Measurements from ENCODE around the gene ABCB4. TPM values are rescaled to one million over a fixed set of nuclear protein-coding genes. Genes with fewer than 3 reads are reported as not detected.
A peak's percentile ranks its signal among the peaks of the same experiment; 100 is the strongest.

ABCB4 gene
- total RNA-seq, 1 donor from 2014 or later: under 0.01 TPM

DNA sequence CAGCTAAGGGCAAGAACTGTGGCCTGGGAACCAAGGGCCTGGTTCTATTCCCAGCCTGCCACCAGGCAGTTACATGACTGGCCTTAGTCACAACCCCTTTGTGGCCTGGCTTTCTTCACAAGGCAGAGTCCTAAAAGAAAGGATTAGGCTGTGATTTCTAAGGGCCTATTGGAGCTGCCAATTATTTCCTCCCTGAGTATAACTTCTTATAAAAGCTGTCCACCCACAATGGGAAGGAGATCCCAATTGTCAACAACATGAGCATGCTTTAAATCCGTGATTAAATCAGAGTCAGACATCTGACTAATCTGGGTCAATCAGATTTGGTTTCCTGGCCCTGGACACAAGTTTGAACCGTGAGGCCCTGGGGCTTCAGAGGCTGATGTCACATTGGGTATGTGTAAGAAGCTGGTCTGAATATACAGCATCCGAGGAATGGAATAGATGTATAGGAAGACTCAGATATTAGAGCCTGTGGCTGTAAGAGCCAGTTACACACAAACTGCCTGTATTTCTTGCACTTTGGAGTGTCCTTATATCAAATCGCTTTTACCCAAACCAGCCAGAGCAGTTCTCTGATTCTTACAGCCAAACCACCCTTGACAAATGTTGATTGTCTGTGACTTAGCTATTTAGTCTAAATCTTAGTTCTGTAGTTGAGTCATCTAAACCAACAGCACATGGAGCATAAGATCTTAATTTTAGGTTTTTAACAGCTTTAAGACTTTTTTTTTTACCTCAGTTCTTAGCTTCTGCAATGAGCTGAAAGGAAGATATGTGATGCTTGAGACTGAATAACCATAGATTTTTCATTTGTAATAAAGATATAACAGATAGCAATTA is 61.3 kb downstream of the ABCB4 start:
- no peak overlapping the region for H3K4me3 ChIP-seq (ENCODE audit: low read length in 3 of 3)
- no peaks in the 10 kb centered on the region for H3K9me3 ChIP-seq (ENCODE audit: control insufficient read depth in 3 of 3, low read length in 3 of 3)
- peak overlapping the region in 1 of 3 donors; percentile 1 for H3K9ac ChIP-seq (ENCODE audit: low read depth in 1 of 3, low read length in 3 of 3)
- H3K27ac ChIP-seq (ENCODE audit: low read depth, low read length): peak overlapping the region; percentile 86
- H3K4me1 ChIP-seq (ENCODE audit: control insufficient read depth in 3 of 3, insufficient read depth in 3 of 3, low read length in 3 of 3): peaks cover 8 to 27% (median 19%) of the 10 kb centered on the region in 3 donors
- H3K27me3 ChIP-seq (ENCODE audit: control insufficient read depth in 3 of 3, insufficient read depth in 3 of 3, low read length in 3 of 3): no peaks in the 10 kb centered on the region
- H3K36me3 ChIP-seq (ENCODE audit: control insufficient read depth in 3 of 3, insufficient read depth in 3 of 3, low read length in 3 of 3): no peaks in the 10 kb centered on the region

DNA sequence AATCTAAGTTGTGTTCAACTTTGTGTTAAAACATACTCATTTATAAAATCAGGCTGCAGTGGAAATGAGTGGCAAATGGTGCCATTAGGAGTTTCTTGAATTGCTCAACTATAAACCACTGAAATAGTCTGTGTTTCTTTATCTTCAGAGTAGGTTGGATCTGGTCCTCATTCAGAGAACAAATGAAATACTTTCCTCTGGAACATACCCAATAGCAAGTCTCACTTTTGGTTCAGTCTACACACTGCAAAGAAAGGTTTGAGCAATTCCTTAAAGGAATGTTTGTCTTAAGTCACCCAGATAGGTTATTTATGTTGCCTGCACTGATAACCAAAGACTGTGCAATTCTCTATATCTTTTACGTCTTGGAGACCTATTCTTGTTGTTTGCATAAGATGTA is 62.5 kb downstream of the ABCB4 start:
- Histone ChIP-seq H3K9ac (ENCODE audit: low read depth in 1 of 3, low read length in 3 of 3) (no peak overlapping the region), H3K36me3 (ENCODE audit: control insufficient read depth in 3 of 3, insufficient read depth in 3 of 3, low read length in 3 of 3) (peaks cover 0 to 1% (median 0%) of the 10 kb centered on the region in 3 donors), H3K4me1 (ENCODE audit: control insufficient read depth in 3 of 3, insufficient read depth in 3 of 3, low read length in 3 of 3) (peaks cover 8 to 27% (median 19%) of the 10 kb centered on the region in 3 donors), H3K4me3 (ENCODE audit: low read length in 3 of 3) (no peak overlapping the region), H3K9me3 (ENCODE audit: control insufficient read depth in 3 of 3, low read length in 3 of 3) (no peaks in the 10 kb centered on the region), H3K27ac (ENCODE audit: low read depth, low read length) (peak overlapping the region; percentile 86), H3K27me3 (ENCODE audit: control insufficient read depth in 3 of 3, insufficient read depth in 3 of 3, low read length in 3 of 3) (no peaks in the 10 kb centered on the region)

DNA sequence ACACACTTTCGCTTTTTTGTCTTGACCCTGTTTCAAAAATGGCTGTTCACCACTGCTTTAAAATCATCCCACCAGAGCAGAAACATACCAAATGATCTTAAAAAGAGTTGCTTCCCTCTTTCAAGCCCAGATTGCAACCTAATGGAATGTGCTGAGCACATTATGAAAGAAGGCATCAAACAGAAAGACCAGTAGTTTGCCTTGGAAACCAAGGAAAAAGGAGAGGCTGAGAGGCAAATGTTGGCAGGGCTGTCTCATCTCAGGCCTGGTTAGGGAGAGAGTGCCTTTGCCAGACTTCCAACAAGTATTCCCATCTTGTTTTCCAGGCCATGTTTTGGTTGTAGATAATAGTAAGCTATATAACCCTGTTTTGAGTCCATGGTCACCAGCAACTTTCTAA is 64.3 kb downstream of the ABCB4 start:
- no peaks in the 10 kb centered on the region for H3K27me3 ChIP-seq (ENCODE audit: control insufficient read depth in 3 of 3, insufficient read depth in 3 of 3, low read length in 3 of 3)
- no peaks in the 10 kb centered on the region for H3K9me3 ChIP-seq (ENCODE audit: control insufficient read depth in 3 of 3, low read length in 3 of 3)
- H3K36me3 ChIP-seq (ENCODE audit: control insufficient read depth in 3 of 3, insufficient read depth in 3 of 3, low read length in 3 of 3): peaks cover 2 to 13% (median 5%) of the 10 kb centered on the region in 3 donors
- H3K4me3 ChIP-seq (ENCODE audit: low read length in 3 of 3): no peak overlapping the region
- H3K27ac ChIP-seq (ENCODE audit: low read depth, low read length): peak overlapping the region; percentile 45
- peak overlapping the region in 1 of 3 donors; percentile 11 for H3K9ac ChIP-seq (ENCODE audit: low read depth in 1 of 3, low read length in 3 of 3)
- peaks cover 8 to 24% (median 19%) of the 10 kb centered on the region in 3 donors for H3K4me1 ChIP-seq (ENCODE audit: control insufficient read depth in 3 of 3, insufficient read depth in 3 of 3, low read length in 3 of 3)

DNA sequence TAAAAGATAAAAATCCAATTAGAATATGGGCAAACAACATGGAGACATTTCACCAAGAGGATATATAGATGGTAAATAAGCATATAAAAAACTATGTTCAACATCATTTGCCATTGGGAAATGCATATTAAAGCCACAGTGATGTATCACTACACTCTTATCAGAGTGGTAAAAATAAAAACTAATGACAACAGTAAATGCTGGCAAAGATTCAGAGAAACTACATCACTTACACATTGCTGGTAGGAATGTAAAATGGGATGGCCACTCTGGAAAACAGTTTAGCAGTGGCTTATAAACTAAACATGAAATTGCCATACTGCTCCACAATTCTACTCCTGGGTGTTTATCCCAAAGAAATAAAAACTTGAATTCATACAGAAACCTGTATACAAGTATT is 70.8 kb downstream of the ABCB4 start:
- no peak overlapping the region for H3K27ac ChIP-seq (ENCODE audit: low read depth, low read length)
- no peaks in the 10 kb centered on the region for H3K4me1 ChIP-seq (ENCODE audit: control insufficient read depth in 3 of 3, insufficient read depth in 3 of 3, low read length in 3 of 3)
- H3K9me3 ChIP-seq (ENCODE audit: control insufficient read depth in 3 of 3, low read length in 3 of 3): no peaks in the 10 kb centered on the region
- no peak overlapping the region for H3K9ac ChIP-seq (ENCODE audit: low read depth in 1 of 3, low read length in 3 of 3)
- H3K36me3 ChIP-seq (ENCODE audit: control insufficient read depth in 3 of 3, insufficient read depth in 3 of 3, low read length in 3 of 3): peaks cover 8 to 50% (median 11%) of the 10 kb centered on the region in 3 donors
- no peaks in the 10 kb centered on the region for H3K27me3 ChIP-seq (ENCODE audit: control insufficient read depth in 3 of 3, insufficient read depth in 3 of 3, low read length in 3 of 3)
- H3K4me3 ChIP-seq (ENCODE audit: low read length in 3 of 3): no peak overlapping the region

DNA sequence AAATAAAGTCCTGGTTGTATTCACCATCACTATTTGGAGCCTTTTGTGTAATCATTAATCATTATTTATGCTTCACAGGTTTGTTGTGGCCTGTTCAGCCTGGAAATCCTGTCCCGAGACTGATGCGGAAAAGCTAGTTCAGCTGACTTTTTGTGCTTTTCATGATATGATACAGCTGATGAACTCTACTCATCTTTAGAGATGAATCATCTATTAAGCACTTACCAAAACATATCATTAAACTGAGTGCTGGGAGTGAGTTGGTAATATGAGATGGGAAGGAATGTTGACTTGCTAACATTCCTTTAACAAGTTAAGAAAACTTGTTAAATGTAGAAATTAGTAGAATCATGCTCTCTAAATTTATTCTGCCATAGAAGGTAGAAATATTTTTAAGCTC is 77.0 kb downstream of the ABCB4 start:
- Histone ChIP-seq H3K4me3 (ENCODE audit: low read length in 3 of 3) (no peak overlapping the region), H3K9ac (ENCODE audit: low read depth in 1 of 3, low read length in 3 of 3) (no peak overlapping the region), H3K4me1 (ENCODE audit: control insufficient read depth in 3 of 3, insufficient read depth in 3 of 3, low read length in 3 of 3) (no peaks in the 10 kb centered on the region), H3K36me3 (ENCODE audit: control insufficient read depth in 3 of 3, insufficient read depth in 3 of 3, low read length in 3 of 3) (peaks cover 7 to 34% (median 9%) of the 10 kb centered on the region in 3 donors), H3K27ac (ENCODE audit: low read depth, low read length) (no peak overlapping the region), H3K27me3 (ENCODE audit: control insufficient read depth in 3 of 3, insufficient read depth in 3 of 3, low read length in 3 of 3) (no peaks in the 10 kb centered on the region), H3K9me3 (ENCODE audit: control insufficient read depth in 3 of 3, low read length in 3 of 3) (no peaks in the 10 kb centered on the region)

DNA sequence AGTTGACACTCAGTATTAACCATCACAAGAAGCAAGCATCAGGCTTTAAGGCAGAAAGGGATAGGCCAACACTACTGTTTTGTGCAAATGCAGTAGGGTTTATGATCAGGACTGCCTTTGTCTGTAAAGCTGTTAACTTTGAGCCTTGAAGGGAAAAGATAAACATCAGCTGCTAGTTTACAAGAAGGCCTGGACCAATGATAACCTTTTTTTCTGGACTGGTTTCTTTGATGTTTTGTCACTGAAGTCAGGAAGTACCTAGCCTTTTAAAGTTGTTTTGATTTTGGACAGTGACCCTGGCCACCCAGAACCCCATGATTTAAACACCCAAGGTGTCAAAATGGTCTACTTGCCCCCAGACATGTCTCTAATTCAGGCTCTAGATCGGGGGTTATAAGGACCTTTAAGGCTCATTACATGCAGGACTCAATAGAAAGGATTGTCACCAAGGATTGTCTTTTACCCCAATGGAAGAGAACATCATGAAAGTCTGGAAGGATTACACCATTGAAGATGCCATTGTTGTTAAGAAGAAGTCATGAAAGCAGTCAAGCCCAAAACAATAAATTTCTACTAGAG is 79.9 kb downstream of the ABCB4 start:
- Histone ChIP-seq H3K4me1 (ENCODE audit: control insufficient read depth in 3 of 3, insufficient read depth in 3 of 3, low read length in 3 of 3) (no peaks in the 10 kb centered on the region), H3K9ac (ENCODE audit: low read depth in 1 of 3, low read length in 3 of 3) (no peak overlapping the region), H3K36me3 (ENCODE audit: control insufficient read depth in 3 of 3, insufficient read depth in 3 of 3, low read length in 3 of 3) (peaks cover 6 to 19% (median 17%) of the 10 kb centered on the region in 3 donors), H3K27me3 (ENCODE audit: control insufficient read depth in 3 of 3, insufficient read depth in 3 of 3, low read length in 3 of 3) (no peaks in the 10 kb centered on the region), H3K4me3 (ENCODE audit: low read length in 3 of 3) (no peak overlapping the region), H3K9me3 (ENCODE audit: control insufficient read depth in 3 of 3, low read length in 3 of 3) (no peaks in the 10 kb centered on the region), H3K27ac (ENCODE audit: low read depth, low read length) (no peak overlapping the region)

DNA sequence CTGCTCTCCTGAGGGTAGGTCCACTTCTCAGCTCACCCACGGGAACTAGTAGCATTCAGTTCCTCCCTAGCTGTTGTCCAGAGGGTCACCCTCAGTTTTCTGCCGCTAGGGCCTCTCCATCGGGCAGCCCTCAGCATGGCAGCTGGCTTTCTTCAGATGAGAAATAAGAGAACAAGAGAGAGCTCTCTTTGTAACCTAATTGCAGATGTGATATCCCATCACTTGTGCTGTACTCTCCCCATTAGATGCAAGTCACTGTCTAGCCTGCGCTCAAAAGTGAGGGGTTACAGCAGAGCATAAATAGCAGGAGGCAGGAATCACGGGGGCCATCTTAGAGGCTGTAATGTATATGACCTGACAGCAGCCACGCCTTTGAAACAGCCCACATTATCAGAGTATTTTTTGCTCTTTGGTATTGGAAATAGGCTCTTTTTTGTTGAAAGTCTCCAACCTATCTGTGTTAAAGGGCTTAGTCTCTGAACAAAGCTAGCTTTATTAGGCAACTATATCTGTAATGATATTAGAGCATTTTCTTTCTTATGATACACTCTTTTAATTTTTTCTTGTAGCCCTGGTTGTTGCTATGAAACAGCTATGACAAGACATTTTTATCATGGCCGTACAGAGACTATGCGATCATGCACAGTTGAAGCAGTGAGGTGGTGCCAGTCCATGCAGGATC is 84.3 kb downstream of the ABCB4 start:
- Histone ChIP-seq H3K4me1 (ENCODE audit: control insufficient read depth in 3 of 3, insufficient read depth in 3 of 3, low read length in 3 of 3) (no peaks in the 10 kb centered on the region), H3K27me3 (ENCODE audit: control insufficient read depth in 3 of 3, insufficient read depth in 3 of 3, low read length in 3 of 3) (no peaks in the 10 kb centered on the region), H3K4me3 (ENCODE audit: low read length in 3 of 3) (no peak overlapping the region), H3K9ac (ENCODE audit: low read depth in 1 of 3, low read length in 3 of 3) (no peak overlapping the region), H3K36me3 (ENCODE audit: control insufficient read depth in 3 of 3, insufficient read depth in 3 of 3, low read length in 3 of 3) (peaks cover 8 to 24% (median 21%) of the 10 kb centered on the region in 3 donors), H3K27ac (ENCODE audit: low read depth, low read length) (no peak overlapping the region), H3K9me3 (ENCODE audit: control insufficient read depth in 3 of 3, low read length in 3 of 3) (no peaks in the 10 kb centered on the region)

DNA sequence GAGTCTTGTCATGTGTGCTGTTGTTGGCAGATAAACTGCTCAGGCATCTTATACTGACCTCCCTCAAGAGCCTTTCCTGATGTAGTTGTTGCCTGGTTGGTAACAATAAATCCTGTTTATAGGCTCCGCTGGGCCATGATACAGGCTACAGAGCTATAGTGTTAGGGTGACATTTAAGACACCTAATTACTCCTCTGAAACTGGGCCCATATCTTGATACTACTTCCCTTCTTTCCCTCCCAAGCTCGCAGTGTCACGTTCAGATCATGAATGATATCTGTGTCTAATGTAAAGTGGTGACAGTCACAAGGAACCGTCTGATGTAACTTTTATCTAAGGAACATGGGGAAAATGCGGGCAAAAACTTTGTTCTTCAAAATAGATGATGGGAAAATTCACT is 94.6 kb downstream of the ABCB4 start:
- no peaks in the 10 kb centered on the region for H3K4me1 ChIP-seq (ENCODE audit: control insufficient read depth in 3 of 3, insufficient read depth in 3 of 3, low read length in 3 of 3)
- H3K9ac ChIP-seq (ENCODE audit: low read depth in 1 of 3, low read length in 3 of 3): no peak overlapping the region
- H3K4me3 ChIP-seq (ENCODE audit: low read length in 3 of 3): no peak overlapping the region
- peaks cover 0 to 2% (median 0%) of the 10 kb centered on the region in 3 donors for H3K9me3 ChIP-seq (ENCODE audit: control insufficient read depth in 3 of 3, low read length in 3 of 3)
- peaks cover 0 to 18% (median 13%) of the 10 kb centered on the region in 3 donors for H3K36me3 ChIP-seq (ENCODE audit: control insufficient read depth in 3 of 3, insufficient read depth in 3 of 3, low read length in 3 of 3)
- H3K27me3 ChIP-seq (ENCODE audit: control insufficient read depth in 3 of 3, insufficient read depth in 3 of 3, low read length in 3 of 3): no peaks in the 10 kb centered on the region
- no peak overlapping the region for H3K27ac ChIP-seq (ENCODE audit: low read depth, low read length)

DNA sequence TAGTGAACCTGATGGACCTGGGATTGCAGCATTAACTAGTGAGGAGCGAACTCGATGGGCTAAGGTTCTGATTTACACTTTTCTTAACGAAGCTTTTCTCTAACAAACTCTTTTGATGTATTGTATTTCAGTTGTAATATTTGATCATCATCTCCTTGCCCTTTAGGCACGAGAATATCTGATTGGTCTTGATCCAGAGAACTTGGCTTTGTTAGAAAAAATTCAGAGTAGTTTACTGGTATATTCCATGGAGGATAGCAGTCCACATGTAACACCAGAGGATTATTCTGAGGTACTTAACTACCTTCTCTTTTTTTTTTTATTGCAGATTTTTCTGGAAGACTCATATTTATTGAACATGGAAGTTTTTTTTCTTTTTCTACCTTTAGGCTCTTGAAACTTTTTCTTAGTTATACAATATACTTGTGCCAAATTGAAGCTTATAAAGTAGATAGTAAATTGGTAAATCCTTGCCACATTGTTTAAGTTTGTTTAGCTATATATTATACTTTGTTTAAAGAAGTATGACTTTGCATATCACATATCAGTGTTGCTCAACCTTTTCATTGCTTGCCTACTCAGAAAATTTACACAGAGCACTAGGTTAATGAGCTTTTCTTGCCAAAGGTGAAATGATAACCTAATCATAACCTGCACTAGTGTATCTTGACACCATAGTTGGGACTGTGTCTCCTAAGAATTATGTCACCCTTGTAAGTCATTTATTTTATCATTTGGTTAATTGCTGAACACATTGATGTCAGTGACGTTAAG is 99.6 kb downstream of the ABCB4 start:
- Histone ChIP-seq H3K9ac (ENCODE audit: low read depth in 1 of 3, low read length in 3 of 3) (no peak overlapping the region), H3K4me1 (ENCODE audit: control insufficient read depth in 3 of 3, insufficient read depth in 3 of 3, low read length in 3 of 3) (no peaks in the 10 kb centered on the region), H3K27ac (ENCODE audit: low read depth, low read length) (no peak overlapping the region), H3K36me3 (ENCODE audit: control insufficient read depth in 3 of 3, insufficient read depth in 3 of 3, low read length in 3 of 3) (peaks cover 0 to 7% (median 7%) of the 10 kb centered on the region in 3 donors), H3K4me3 (ENCODE audit: low read length in 3 of 3) (no peak overlapping the region), H3K27me3 (ENCODE audit: control insufficient read depth in 3 of 3, insufficient read depth in 3 of 3, low read length in 3 of 3) (no peaks in the 10 kb centered on the region), H3K9me3 (ENCODE audit: control insufficient read depth in 3 of 3, low read length in 3 of 3) (no peaks in the 10 kb centered on the region)

Measured in skeletal muscle tissue (tissue), 4 donors.